A673 (cell line): ENCODE measurements around the gene SOX6. TPM values are rescaled to one million over a fixed set of nuclear protein-coding genes. Genes with fewer than 3 reads are reported as not detected.

Experiments used
- BruUV-seq: library from RNA; stranded (reverse); fragments of 400-500 nt; replicated peaks from 2 replicates; lab custom pipeline; 2021; lab: Mats Ljungman, UMichigan
- CTCF ChIA-PET: fragments of 300-600 bp; sonication (Branson Sonifier 250); formaldehyde crosslinking; loops from one replicate; lab custom pipeline; 2022; ENCODE audit warnings: antibody characterized with exemption; lab: Charles Lee
- POLR2A ChIA-PET: fragments of 300-600 bp; sonication (Branson Sonifier 250); formaldehyde crosslinking; loops from one replicate; lab custom pipeline; 2022; ENCODE audit warnings: antibody characterized with exemption; ENCODE audit not compliant: low non-redundant PET; lab: Charles Lee
- DNase-seq: peaks from one replicate; pipeline ENCODE4 v3.0.0-alpha.2; 2015; ENCODE audit warnings: low spot score
- H3K27ac ChIP-seq: fragments of 200-600 bp; sonication (generic); 2 replicates; pipeline ENCODE4 v1.5.1; 2016; ENCODE audit warnings: mixed run types, low read depth, mild to moderate bottlenecking, mixed read lengths, antibody characterized with exemption, low read length; ENCODE audit not compliant: poor library complexity, severe bottlenecking
- H3K27me3 ChIP-seq: fragments of 200-600 bp; sonication (generic); replicated peaks from 2 replicates; pipeline ENCODE4 v1.6.1; 2017; ENCODE audit warnings: mixed run types, low read depth, mild to moderate bottlenecking, mixed read lengths, antibody characterized with exemption, low read length; ENCODE audit not compliant: insufficient read depth, poor library complexity
- H3K36me3 ChIP-seq: fragments of 200-600 bp; sonication (generic); 2 replicates; pipeline ENCODE4 v1.6.1; 2016; ENCODE audit warnings: mixed run types, mild to moderate bottlenecking, mixed read lengths, antibody characterized with exemption, low read length; ENCODE audit not compliant: insufficient read depth, poor library complexity, severe bottlenecking
- H3K4me1 ChIP-seq: fragments of 200-600 bp; sonication (generic); 2 replicates; pipeline ENCODE4 v1.6.1; 2017; ENCODE audit warnings: mixed run types, mild to moderate bottlenecking, mixed read lengths, antibody characterized with exemption, low read length; ENCODE audit not compliant: insufficient read depth, poor library complexity, severe bottlenecking
- H3K4me3 ChIP-seq: fragments of 200-600 bp; sonication (generic); 2 replicates; pipeline ENCODE4 v1.5.1; 2016; ENCODE audit warnings: low read depth, mixed run types, mild to moderate bottlenecking, mixed read lengths, low read length; ENCODE audit not compliant: poor library complexity, severe bottlenecking
- H3K9me3 ChIP-seq: fragments of 200-600 bp; sonication (generic); 2 replicates; pipeline ENCODE4 v1.6.1; 2016; ENCODE audit warnings: mixed run types, low read depth, mild to moderate bottlenecking, mixed read lengths, antibody characterized with exemption, low read length; ENCODE audit not compliant: poor library complexity, severe bottlenecking
- EZH2 ChIP-seq: fragments of 200-600 bp; sonication (generic); IDR thresholded peaks from 2 replicates; pipeline ENCODE4 v1.6.1; 2017; ENCODE audit warnings: borderline replicate concordance, low read depth, mild to moderate bottlenecking, mixed read lengths, antibody characterized with exemption, low read length; ENCODE audit not compliant: poor library complexity, severe bottlenecking
- intact Hi-C: fragments of 100-400 bp; cut with micrococcal nuclease; formaldehyde crosslinking; loops from one replicate; pipeline ENCODE4 v1.10.0; 2022; ENCODE audit not compliant: unreplicated experiment
- total RNA-seq: library from RNA; stranded (reverse); gene quantifications from 2 replicates; pipeline ENCODE4 v1.2.3, GENCODE V29; 2021
- TF ChIP-seq, protein P1 (sequence below): fragments of 300-800, 200-600 bp; sonication (generic); conservative IDR thresholded peaks from 2 replicates; pipeline ENCODE4 v1.5.1; 2017; ENCODE audit warnings: low read depth, mild to moderate bottlenecking, antibody characterized with exemption, low read length, moderate library complexity, mixed read lengths

SOX6 gene
- total RNA-seq, 1 experiment from 2014 or later, result 27.5 TPM

DNA sequence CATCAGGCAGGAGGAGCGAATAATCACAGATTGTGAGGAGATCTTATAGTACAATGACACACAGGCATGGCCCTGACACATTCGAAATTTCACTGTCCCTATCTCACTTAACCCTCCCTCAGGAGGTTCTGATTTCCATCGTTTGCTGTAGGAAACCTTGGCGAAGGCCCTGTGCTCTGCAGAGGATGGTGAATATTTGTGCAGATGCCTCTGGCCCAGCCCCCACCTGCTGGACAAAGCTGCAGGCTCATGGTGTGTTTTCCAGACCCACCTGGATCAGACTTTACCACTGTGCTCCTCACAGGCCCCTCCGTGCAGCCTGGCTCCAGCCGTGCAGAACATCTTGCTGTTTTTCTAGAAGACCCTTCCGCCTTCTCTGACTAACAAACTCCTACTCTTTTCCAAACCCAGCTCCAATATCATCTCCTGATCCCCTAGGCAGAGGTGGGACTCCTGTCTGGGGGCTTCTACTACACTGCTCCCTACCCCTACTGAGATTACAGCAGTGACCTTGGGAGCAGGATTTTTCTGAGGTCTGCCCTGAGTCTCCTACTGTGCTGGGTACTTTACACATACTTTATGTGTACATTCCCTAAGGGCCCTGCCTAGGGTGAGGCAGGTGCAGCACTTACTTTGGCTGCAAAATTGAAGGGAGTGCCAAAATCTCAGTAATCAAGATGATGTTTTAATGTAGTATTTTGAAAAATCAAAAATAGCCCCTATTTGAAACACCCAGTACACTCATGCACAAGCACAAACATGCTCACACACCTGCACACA lies 412.7 kb downstream of the SOX6 start:
- Histone ChIP-seq H3K9me3 (peaks cover 6% of the 10 kb centered on the region), H3K27me3 (no peaks in the 10 kb centered on the region), H3K4me3 (no peak overlapping the region), H3K4me1 (no peaks in the 10 kb centered on the region), H3K27ac (no peak overlapping the region), H3K36me3 (no peaks in the 10 kb centered on the region)
- no TSS peak for BruUV-seq
- ChIA-PET POLR2A (no interaction called here), CTCF (no interaction called here)
- no peak for DNase-seq
- intact Hi-C loops, result no loop called here
- TF ChIP-seq EZH2, result no peak
- TF ChIP-seq, protein P1, sequence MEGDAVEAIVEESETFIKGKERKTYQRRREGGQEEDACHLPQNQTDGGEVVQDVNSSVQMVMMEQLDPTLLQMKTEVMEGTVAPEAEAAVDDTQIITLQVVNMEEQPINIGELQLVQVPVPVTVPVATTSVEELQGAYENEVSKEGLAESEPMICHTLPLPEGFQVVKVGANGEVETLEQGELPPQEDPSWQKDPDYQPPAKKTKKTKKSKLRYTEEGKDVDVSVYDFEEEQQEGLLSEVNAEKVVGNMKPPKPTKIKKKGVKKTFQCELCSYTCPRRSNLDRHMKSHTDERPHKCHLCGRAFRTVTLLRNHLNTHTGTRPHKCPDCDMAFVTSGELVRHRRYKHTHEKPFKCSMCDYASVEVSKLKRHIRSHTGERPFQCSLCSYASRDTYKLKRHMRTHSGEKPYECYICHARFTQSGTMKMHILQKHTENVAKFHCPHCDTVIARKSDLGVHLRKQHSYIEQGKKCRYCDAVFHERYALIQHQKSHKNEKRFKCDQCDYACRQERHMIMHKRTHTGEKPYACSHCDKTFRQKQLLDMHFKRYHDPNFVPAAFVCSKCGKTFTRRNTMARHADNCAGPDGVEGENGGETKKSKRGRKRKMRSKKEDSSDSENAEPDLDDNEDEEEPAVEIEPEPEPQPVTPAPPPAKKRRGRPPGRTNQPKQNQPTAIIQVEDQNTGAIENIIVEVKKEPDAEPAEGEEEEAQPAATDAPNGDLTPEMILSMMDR, result no peak

DNA sequence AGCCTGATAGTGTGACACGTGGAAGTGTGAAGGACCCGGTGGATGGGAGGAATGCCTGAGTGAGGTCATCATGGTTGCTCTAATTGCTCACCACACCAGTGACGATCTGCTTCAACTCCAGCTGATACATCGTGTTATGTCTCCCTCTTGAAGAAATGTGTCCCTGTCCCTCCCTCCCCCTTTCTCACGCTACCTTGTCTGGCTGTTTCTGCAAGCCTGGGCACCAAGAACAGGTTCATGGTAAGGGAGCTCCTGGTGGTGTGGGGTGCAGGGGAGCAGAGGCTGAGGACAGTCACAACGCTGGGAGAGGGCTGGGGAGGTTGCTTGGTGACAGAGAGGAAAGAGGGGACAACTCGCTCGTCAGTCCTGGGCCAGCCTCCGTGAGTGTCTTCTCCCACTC lies 413.4 kb downstream of the SOX6 start:
- ChIA-PET CTCF (no interaction called here), POLR2A (no interaction called here)
- intact Hi-C loops, result no loop called here

DNA sequence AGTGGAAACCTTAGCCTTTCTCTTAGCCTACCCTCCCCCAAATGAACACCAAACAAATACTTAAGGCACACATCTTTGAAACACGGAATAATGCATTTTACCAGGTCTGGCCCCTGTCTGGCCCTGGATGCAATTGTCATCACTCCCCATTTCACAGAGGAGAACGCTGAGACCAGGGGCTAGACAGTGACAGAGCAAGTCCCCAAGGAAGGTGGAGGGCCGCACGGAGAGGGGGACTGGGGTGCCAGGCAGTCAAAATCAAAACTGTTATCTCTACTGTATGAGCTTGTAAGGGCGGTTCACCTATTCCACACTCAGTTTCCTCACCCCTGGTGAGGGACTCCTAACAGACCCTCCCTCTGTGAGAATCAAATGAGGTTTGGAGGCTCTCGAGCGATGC lies 414.2 kb downstream of the SOX6 start:
- Histone ChIP-seq H3K9me3 (peaks cover 6% of the 10 kb centered on the region), H3K36me3 (no peaks in the 10 kb centered on the region), H3K27me3 (no peaks in the 10 kb centered on the region), H3K27ac (no peak overlapping the region), H3K4me3 (no peak overlapping the region), H3K4me1 (no peaks in the 10 kb centered on the region)
- no peak for DNase-seq
- CTCF ChIA-PET, result no interaction called here
- intact Hi-C loops, result no loop called here
- TF ChIP-seq, protein P1, result no peak
- TF ChIP-seq EZH2, result no peak
- POLR2A ChIA-PET, result no interaction called here
- BruUV-seq, result no TSS peak

More for the DNA sequence above, 413.4 kb downstream of the SOX6 start:
- TF ChIP-seq EZH2, result no peak
- TF ChIP-seq, protein P1, result no peak
- Histone ChIP-seq H3K4me3 (no peak overlapping the region), H3K9me3 (peaks cover 6% of the 10 kb centered on the region), H3K27me3 (no peaks in the 10 kb centered on the region), H3K27ac (no peak overlapping the region), H3K4me1 (no peaks in the 10 kb centered on the region), H3K36me3 (no peaks in the 10 kb centered on the region)
- BruUV-seq, result no TSS peak
- no peak for DNase-seq
